Hepatocyte (in vitro differentiated cells): Measurements from ENCODE around the gene STPG2.

ENCODE experiments used
- EZH2 ChIP-seq: fragments of 200-600 bp; sonication (generic); IDR thresholded peaks from 2 replicates; pipeline ENCODE4 v1.6.1; 2016; ENCODE audit warnings: antibody characterized with exemption, mild to moderate bottlenecking, borderline replicate concordance
- TF ChIP-seq, protein P1 (sequence below): fragments of 200-600 bp; sonication (generic); IDR thresholded peaks from 2 replicates; pipeline ENCODE4 v1.5.1; 2016; ENCODE audit warnings: antibody characterized with exemption, mild to moderate bottlenecking; ENCODE audit not compliant: poor library complexity

GRCh38 chr4:97645071-97645821, 498.0 kb downstream of the STPG2 start:
- TF ChIP-seq EZH2 = no peak
- TF ChIP-seq, protein P1, sequence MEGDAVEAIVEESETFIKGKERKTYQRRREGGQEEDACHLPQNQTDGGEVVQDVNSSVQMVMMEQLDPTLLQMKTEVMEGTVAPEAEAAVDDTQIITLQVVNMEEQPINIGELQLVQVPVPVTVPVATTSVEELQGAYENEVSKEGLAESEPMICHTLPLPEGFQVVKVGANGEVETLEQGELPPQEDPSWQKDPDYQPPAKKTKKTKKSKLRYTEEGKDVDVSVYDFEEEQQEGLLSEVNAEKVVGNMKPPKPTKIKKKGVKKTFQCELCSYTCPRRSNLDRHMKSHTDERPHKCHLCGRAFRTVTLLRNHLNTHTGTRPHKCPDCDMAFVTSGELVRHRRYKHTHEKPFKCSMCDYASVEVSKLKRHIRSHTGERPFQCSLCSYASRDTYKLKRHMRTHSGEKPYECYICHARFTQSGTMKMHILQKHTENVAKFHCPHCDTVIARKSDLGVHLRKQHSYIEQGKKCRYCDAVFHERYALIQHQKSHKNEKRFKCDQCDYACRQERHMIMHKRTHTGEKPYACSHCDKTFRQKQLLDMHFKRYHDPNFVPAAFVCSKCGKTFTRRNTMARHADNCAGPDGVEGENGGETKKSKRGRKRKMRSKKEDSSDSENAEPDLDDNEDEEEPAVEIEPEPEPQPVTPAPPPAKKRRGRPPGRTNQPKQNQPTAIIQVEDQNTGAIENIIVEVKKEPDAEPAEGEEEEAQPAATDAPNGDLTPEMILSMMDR = no peak
